Subcutaneous abdominal adipose tissue (tissue), 5 donors: Measurements from ENCODE around the gene RIC1.

ENCODE experiments used
- H3K27ac ChIP-seq: one replicate; pipeline ENCODE4 v1.7.0; 2013; ENCODE audit warnings: low read depth, mild to moderate bottlenecking, inconsistent platforms, low read length, moderate library complexity
- H3K27me3 ChIP-seq, 5 donors: one replicate each; pipeline ENCODE4 v1.7.0; 2013; ENCODE audit warnings: low read length in 5 of 5, inconsistent platforms in 1 of 5; ENCODE audit not compliant: control insufficient read depth in 5 of 5, insufficient read depth in 4 of 5
- H3K36me3 ChIP-seq, 5 donors: one replicate each; pipeline ENCODE4 v1.7.0; 2013; ENCODE audit warnings: low read length in 5 of 5; ENCODE audit not compliant: control insufficient read depth in 5 of 5, insufficient read depth in 5 of 5
- H3K4me1 ChIP-seq, 5 donors: one replicate each; pipeline ENCODE4 v1.7.0; 2013; ENCODE audit warnings: low read length in 5 of 5, mild to moderate bottlenecking in 3 of 5, moderate library complexity in 1 of 5; ENCODE audit not compliant: control insufficient read depth in 5 of 5, insufficient read depth in 5 of 5
- H3K4me3 ChIP-seq, 5 donors: one replicate each; pipeline ENCODE4 v1.7.0; 2013; ENCODE audit warnings: low read length in 5 of 5, low read depth in 1 of 5
- H3K9ac ChIP-seq, 5 donors: one replicate each; pipeline ENCODE4 v1.7.0; 2013; ENCODE audit warnings: low read length in 5 of 5, mild to moderate bottlenecking in 4 of 5, moderate library complexity in 3 of 5
- H3K9me3 ChIP-seq, 5 donors: one replicate each; pipeline ENCODE4 v1.7.0; 2013; ENCODE audit warnings: low read length in 5 of 5; ENCODE audit not compliant: control insufficient read depth in 5 of 5
- donor health status: healthy.
- donor health status: healthy.
- donor health status: healthy.
- donor health status: healthy.
- donor health status: healthy.

RIC1 gene

DNA sequence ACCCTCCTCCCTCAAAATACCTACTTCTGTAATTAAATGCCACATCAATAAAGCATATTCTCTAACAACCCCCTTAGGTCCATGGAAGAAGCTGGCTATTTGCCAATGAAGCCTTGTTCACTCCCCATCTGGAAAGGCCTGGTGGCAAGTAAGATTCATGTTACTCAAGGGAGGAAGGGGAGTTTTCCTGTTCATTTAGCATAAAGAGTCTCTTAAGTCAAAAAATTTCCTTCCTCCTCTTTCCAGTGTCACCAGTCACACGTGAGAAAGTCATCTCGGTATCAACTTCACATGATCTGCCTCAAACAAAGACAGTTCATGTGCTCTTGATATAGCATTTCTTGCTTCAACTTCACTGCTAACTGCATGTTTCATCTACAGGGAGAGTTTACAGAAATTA is 32.7 kb upstream of the RIC1 start:
- Histone ChIP-seq H3K9me3 (no peaks in the 10 kb centered on the region), H3K9ac (peak overlapping the region in 1 of 5 donors; percentile 13), H3K4me3 (no peak overlapping the region), H3K27ac (no peak overlapping the region), H3K27me3 (no peaks in the 10 kb centered on the region), H3K36me3 (no peaks in the 10 kb centered on the region), H3K4me1 (peaks cover 2 to 14% (median 6%) of the 10 kb centered on the region in 5 donors)

DNA sequence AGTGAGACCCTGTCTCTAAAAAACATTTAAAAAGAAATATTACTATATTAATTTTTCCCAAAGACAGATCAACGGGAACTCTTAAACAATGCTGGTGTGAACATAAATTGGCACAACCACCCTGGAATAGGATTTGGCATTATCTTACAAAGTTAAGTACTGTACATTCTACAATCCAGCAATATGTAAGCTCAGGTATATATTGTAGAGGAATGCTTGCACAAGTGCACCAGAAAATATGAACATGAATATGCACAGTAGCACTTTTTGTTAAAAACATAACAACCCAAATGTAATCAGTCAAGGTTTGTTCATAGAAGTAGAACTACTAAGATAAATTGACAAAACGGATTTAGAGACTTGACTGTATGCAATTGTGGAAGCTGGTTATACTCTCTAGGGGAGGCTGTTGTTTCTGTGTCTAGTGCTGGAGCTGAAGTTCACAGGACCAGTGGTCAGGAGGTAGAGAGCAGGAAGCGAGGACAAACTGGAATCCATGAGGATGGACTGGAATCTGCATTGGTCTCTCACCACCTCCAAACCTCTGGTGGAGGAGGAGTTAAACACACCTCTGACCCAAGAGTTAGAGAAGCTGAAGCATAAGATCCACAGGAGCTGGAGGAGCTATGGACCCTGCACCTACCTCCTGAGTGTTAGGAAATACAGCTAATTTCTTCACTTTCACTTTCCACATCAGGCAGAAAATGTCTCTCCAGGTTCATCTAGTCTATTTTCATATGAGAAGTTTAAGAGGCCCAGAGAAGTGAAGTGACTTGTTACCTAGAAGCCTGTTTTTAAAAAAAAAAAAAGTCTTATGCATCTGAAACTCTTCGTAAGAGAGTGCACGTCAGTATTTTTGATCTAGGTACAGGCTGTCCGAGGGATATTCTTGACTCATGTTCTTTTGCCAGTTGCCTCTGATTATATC is 20.3 kb upstream of the RIC1 start:
- Histone ChIP-seq H3K4me1 (peaks cover 6 to 30% (median 24%) of the 10 kb centered on the region in 5 donors), H3K9ac (peak overlapping the region; percentile 40 to 74 (median 62)), H3K27ac (peak overlapping the region; percentile 61), H3K9me3 (no peaks in the 10 kb centered on the region), H3K36me3 (no peaks in the 10 kb centered on the region), H3K4me3 (peak overlapping the region; percentile 42 to 76 (median 63)), H3K27me3 (no peaks in the 10 kb centered on the region)

DNA sequence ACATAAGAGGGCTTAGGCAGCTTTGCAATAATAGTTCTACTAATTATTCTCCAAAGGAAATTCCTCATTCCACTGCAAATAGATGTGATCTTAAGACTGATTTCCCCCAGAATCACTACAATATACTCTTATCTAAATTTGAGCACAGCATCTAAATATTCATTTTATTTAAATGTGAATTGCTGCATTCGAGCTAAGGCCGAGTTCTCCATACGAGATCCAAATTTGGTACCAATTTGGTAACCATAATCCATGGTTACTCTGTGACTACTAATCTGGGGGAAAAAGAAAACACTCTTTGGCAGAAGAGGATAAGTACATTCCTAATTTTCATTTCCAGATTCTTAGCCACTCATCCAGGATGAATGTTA is 19.7 kb upstream of the RIC1 start:
- peak overlapping the region; percentile 42 to 76 (median 63) for H3K4me3 ChIP-seq
- H3K9me3 ChIP-seq: no peaks in the 10 kb centered on the region
- H3K4me1 ChIP-seq: peaks cover 6 to 30% (median 24%) of the 10 kb centered on the region in 5 donors
- no peaks in the 10 kb centered on the region for H3K27me3 ChIP-seq
- peak overlapping the region; percentile 61 for H3K27ac ChIP-seq
- peak overlapping the region in 4 of 5 donors; percentile 40 to 74 (median 56) for H3K9ac ChIP-seq
- H3K36me3 ChIP-seq: no peaks in the 10 kb centered on the region

DNA sequence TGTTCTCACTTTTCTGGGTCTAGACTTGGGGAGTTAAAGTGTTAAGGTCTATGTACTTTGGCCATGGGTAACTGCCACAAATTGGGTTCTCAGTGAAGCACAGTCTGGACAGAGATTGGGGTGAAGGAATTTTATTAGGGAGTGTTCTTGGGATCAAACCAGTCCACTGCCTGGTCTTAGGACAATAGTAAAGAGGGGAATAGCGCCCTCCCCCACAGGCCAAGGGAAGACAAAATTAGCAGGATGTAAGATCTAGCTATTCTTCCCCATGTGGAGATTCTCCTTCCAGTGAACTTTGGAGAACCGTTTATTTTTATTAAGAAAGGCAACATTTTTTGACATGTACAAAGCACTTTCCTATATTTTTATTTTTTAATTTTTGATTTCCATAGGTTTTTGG is 18.4 kb upstream of the RIC1 start:
- H3K4me3 ChIP-seq: no peak overlapping the region
- no peak overlapping the region for H3K27ac ChIP-seq
- H3K9ac ChIP-seq: no peak overlapping the region
- no peaks in the 10 kb centered on the region for H3K36me3 ChIP-seq
- peaks cover 6 to 30% (median 24%) of the 10 kb centered on the region in 5 donors for H3K4me1 ChIP-seq
- H3K9me3 ChIP-seq: no peaks in the 10 kb centered on the region
- H3K27me3 ChIP-seq: no peaks in the 10 kb centered on the region

DNA sequence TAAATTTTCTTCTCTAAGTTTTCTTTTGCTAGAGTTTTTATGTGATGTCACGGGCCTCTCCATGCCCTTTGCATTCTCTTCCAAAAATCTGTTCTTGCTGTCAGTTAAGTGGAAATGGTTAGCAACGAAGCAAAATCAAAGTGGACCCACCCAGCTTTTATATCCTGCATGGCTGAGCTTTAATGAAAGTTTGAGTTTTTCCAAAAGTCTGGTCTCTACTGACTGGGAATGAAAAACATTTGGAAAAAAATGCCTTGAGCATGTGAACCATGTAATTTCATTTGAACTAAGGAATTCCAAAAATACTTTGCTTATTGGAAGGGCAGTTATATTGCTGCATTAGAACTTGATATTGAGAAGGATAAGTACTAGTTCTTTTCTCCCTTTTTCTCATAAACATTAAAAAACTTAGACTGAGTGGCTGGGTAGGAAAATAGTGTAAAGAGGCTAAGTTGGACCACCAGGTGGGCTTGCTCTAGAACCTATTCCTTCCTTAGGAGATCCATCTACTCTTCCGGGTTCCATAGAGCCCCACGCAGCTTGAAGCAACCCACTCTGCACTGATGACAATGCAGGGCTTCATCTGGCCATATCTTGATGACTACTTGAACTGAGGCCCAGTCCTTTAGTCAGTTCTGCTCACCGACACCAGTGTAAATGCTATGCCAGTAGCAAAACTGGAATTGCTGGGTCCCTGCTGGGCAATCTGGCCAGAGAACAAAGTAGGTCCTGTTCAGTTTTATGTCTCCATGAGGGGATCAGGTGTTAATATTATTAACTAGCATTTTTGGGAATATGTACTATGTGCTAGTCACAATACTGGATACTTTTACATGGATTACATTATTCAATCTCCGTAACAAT is 17.4 kb upstream of the RIC1 start:
- no peaks in the 10 kb centered on the region for H3K9me3 ChIP-seq
- peaks cover 6 to 30% (median 24%) of the 10 kb centered on the region in 5 donors for H3K4me1 ChIP-seq
- no peak overlapping the region for H3K9ac ChIP-seq
- H3K36me3 ChIP-seq: no peaks in the 10 kb centered on the region
- H3K27ac ChIP-seq: peak overlapping the region; percentile 65
- H3K4me3 ChIP-seq: no peak overlapping the region
- H3K27me3 ChIP-seq: no peaks in the 10 kb centered on the region

DNA sequence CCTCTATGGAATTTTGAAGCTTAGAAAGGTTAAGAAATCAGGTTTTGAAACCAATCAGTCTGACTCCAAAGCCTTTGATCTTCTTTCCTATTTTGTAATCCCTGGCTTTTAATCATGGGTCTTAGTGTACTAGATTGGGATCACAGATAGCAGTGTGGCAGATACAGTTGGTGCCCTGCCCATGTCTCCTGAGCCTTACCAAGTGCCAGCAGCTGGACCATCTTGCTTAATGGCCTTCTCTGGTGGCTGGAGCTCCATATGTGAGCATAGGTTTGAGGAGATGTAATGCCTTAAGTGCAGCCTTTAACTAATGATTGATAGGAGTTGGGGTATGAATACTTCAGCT is 16.7 kb upstream of the RIC1 start:
- Histone ChIP-seq H3K27ac (peak overlapping the region; percentile 65), H3K4me3 (no peak overlapping the region), H3K9ac (no peak overlapping the region), H3K4me1 (peaks cover 6 to 30% (median 24%) of the 10 kb centered on the region in 5 donors), H3K27me3 (no peaks in the 10 kb centered on the region), H3K9me3 (no peaks in the 10 kb centered on the region), H3K36me3 (no peaks in the 10 kb centered on the region)

DNA sequence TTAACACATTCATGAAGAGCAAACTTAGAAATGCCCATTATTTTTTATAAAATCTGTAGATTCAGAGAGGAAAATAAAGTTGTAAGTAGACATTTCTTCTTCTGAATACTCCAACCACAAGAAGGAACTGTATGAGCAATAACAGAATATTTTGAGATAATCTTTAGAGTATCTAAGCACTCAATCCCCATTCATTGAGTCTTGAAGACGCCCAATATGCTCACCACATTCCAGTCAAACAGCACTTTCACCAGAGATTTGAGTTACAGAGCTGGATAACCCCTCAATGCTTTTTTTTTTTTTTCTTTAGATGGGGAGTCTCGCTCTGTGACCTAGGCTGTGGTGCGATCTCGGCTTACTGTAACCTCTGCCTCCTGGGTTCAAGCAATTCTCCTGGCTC is 14.7 kb upstream of the RIC1 start:
- Histone ChIP-seq H3K36me3 (no peaks in the 10 kb centered on the region), H3K9me3 (no peaks in the 10 kb centered on the region), H3K9ac (no peak overlapping the region), H3K27me3 (no peaks in the 10 kb centered on the region), H3K4me3 (no peak overlapping the region), H3K27ac (no peak overlapping the region), H3K4me1 (peaks cover 3 to 21% (median 16%) of the 10 kb centered on the region in 5 donors)

DNA sequence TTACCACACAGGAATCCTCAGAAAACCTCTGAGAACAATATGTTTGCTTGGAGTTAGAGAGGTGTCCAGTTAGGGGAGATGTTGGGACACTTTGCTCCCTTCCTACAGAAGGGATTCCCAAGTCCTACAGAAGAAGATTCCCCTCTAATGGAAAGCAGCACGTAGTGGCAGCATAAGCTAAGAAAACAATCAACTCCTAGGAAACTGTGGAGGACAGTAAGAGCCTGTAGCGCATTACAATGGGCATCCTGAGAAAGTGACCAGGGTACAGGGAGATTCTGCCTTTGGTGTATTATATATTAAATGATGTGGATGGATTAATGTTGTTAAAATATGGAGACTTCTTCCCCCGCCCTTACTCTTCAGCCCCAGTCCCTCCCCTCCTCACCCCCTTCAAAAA is 13.9 kb upstream of the RIC1 start:
- Histone ChIP-seq H3K27me3 (no peaks in the 10 kb centered on the region), H3K9ac (no peak overlapping the region), H3K27ac (no peak overlapping the region), H3K4me1 (peaks cover 3 to 19% (median 15%) of the 10 kb centered on the region in 5 donors), H3K4me3 (no peak overlapping the region), H3K36me3 (no peaks in the 10 kb centered on the region), H3K9me3 (no peaks in the 10 kb centered on the region)

DNA sequence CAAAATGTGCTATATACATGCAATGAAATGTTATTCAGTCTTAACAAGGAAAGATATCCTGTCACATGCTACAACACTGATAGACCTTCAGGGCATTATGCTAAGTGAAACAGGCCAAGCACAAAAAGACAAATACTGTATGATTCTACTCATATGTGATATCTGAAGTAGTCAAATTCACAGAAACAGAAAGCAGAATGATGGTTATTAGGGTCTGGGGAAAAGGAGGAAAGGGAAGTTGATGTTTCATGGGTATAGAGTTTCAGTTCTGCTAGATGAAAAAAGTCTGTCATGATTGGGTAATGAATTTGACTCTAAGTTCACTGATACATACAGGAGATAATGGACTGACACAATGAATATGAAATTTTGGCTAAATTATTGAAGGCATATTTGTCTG is 11.2 kb upstream of the RIC1 start:
- no peak overlapping the region for H3K9ac ChIP-seq
- H3K27me3 ChIP-seq: no peaks in the 10 kb centered on the region
- H3K36me3 ChIP-seq: no peaks in the 10 kb centered on the region
- peaks cover 0 to 14% (median 6%) of the 10 kb centered on the region in 5 donors for H3K4me1 ChIP-seq
- H3K27ac ChIP-seq: no peak overlapping the region
- H3K4me3 ChIP-seq: no peak overlapping the region
- H3K9me3 ChIP-seq: no peaks in the 10 kb centered on the region

DNA sequence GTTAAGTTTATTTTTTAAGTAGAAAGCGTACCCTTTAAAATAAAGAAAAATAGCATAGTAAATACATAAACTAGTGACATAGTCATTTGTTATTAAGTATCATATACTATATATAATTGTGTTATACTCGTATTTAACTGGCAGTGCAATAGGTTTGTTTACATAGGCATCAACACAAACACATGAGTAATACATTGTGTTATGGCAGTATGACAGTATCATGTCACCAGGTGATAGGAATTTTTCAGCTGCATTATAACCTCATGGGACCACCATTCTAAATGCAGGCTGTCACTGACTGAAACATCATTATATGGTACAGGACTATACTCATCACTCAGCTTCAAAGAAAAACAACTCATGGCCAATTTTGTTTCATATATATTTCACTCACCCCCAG is 8.4 kb upstream of the RIC1 start:
- Histone ChIP-seq H3K4me3 (no peak overlapping the region), H3K27me3 (no peaks in the 10 kb centered on the region), H3K4me1 (peaks cover 0 to 22% (median 8%) of the 10 kb centered on the region in 5 donors), H3K9me3 (no peaks in the 10 kb centered on the region), H3K36me3 (no peaks in the 10 kb centered on the region), H3K9ac (no peak overlapping the region), H3K27ac (no peak overlapping the region)
